Measurements from ENCODE around the gene NEURL1.

Gene NEURL1

GRCh38 chr10:103493362-103493915 is at the start of gene NEURL1:
Gene NEURL1, plus strand, starts transcription at chr10:103493705. Its CDS starts 683 bp downstream, at chr10:103494388.
- DNase-seq (ENCODE audit: low read depth), result no peak

- DNase-seq (ENCODE audit: low read depth), result no peak
These were observed 49.0 kb upstream of the NEURL1 start for GRCh38 chr10:103444478-103444877.

- DNase-seq (ENCODE audit: low read depth), result no peak
These were observed 48.1 kb upstream of the NEURL1 start for GRCh38 chr10:103445366-103445765.

- peak; percentile 97 for DNase-seq (ENCODE audit: low read depth)
These were observed 47.5 kb upstream of the NEURL1 start for GRCh38 chr10:103445767-103446567.

- no peak for DNase-seq (ENCODE audit: low read depth)
These were observed 46.3 kb upstream of the NEURL1 start for GRCh38 chr10:103447187-103447586.

- DNase-seq (ENCODE audit: low read depth), result peak; percentile 87
These were observed 44.8 kb upstream of the NEURL1 start for GRCh38 chr10:103448746-103449145.

GRCh38 chr10:103449208-103450144 is 44.0 kb upstream of the NEURL1 start:
- DNase-seq (ENCODE audit: low read depth), result no peak

- no peak for DNase-seq (ENCODE audit: low read depth)
These were observed 43.3 kb upstream of the NEURL1 start for GRCh38 chr10:103450201-103450695.

- peak; percentile 47 for DNase-seq (ENCODE audit: low read depth)
These were observed 42.3 kb upstream of the NEURL1 start for GRCh38 chr10:103451091-103451813.

GRCh38 chr10:103451831-103452505 is 41.5 kb upstream of the NEURL1 start, which contains the start of gene CALHM2:
Gene CALHM2, minus strand, starts transcription at chr10:103452370. Its CDS starts 2,429 bp downstream, at chr10:103449941.
- no peak for DNase-seq (ENCODE audit: low read depth)

- DNase-seq (ENCODE audit: low read depth), result no peak
These were observed 40.8 kb upstream of the NEURL1 start for GRCh38 chr10:103452506-103453230.

- no peak for DNase-seq (ENCODE audit: low read depth)
These were observed 39.5 kb upstream of the NEURL1 start for GRCh38 chr10:103454026-103454425.

- DNase-seq (ENCODE audit: low read depth), result no peak
These were observed 38.3 kb upstream of the NEURL1 start for GRCh38 chr10:103455235-103455634.

- DNase-seq (ENCODE audit: low read depth), result no peak
These were observed 37.3 kb upstream of the NEURL1 start for GRCh38 chr10:103456074-103456660.

GRCh38 chr10:103457176-103457712 is 36.3 kb upstream of the NEURL1 start:
- DNase-seq (ENCODE audit: low read depth), result no peak

GRCh38 chr10:103457896-103458583 is 35.5 kb upstream of the NEURL1 start:
- no peak for DNase-seq (ENCODE audit: low read depth)

- no peak for DNase-seq (ENCODE audit: low read depth)
These were observed 34.8 kb upstream of the NEURL1 start, which contains the start of gene CALHM1 for GRCh38 chr10:103458720-103459119. Gene CALHM1, minus strand, starts transcription at chr10:103458900. Its CDS starts 149 bp downstream, at chr10:103458751.

GRCh38 chr10:103459615-103460014 is 33.9 kb upstream of the NEURL1 start:
- DNase-seq (ENCODE audit: low read depth), result no peak

- no peak for DNase-seq (ENCODE audit: low read depth)
These were observed 30.0 kb upstream of the NEURL1 start for GRCh38 chr10:103463499-103463898.
